ENCODE measurements around the gene PLXND1. TPM values are rescaled to one million over a fixed set of nuclear protein-coding genes. Genes with fewer than 3 reads are reported as not detected.
A peak's percentile ranks its signal among the peaks of the same experiment; 100 is the strongest.
"Not testable (repeated sequence)": the region's sequence is repeated elsewhere in the genome, so short reads cannot be mapped to it uniquely, and the experiment has no call there.

PLXND1 gene
- total and polyA plus RNA-seq, 9 donors = 91.2 to 175 (median 141) TPM

GRCh38 chr3:129554356-129555152 is 51.9 kb downstream of the PLXND1 start:
- Histone ChIP-seq H3K27me3 (ENCODE audit: control insufficient read depth, insufficient read depth, low read length) (peaks cover 3% of the 10 kb centered on the region), H3K9me3 (replicated peaks; ENCODE audit: control insufficient read depth, low read depth, low read length) (no peaks in the 10 kb centered on the region), H3K27ac (ENCODE audit: low read length) (peak overlapping the region; percentile 62), H3K4me3 (ENCODE audit: low read length) (no peak overlapping the region), H3K36me3 (ENCODE audit: control insufficient read depth, insufficient read depth, low read length) (peaks cover 27% of the 10 kb centered on the region), H3K4me1 (ENCODE audit: control insufficient read depth, insufficient read depth, low read length) (peaks cover 63% of the 10 kb centered on the region)
- WGBS (ENCODE audit: insufficient coverage) = 33% methylated on average over 13 of the region's 13 CpGs
- peak; percentile 54 for DNase-seq

GRCh38 chr3:129553719-129554118 is 52.8 kb downstream of the PLXND1 start:
- Histone ChIP-seq H3K4me1 (ENCODE audit: control insufficient read depth, insufficient read depth, low read length) (peaks cover 55% of the 10 kb centered on the region), H3K27ac (ENCODE audit: low read length) (no peak overlapping the region)

GRCh38 chr3:129553171-129553570 is 53.3 kb downstream of the PLXND1 start:
- no peak for DNase-seq
- H3K4me3 ChIP-seq (ENCODE audit: low read length) = no peak overlapping the region
- H3K27me3 ChIP-seq (ENCODE audit: control insufficient read depth, insufficient read depth, low read length) = peaks cover 3% of the 10 kb centered on the region
- WGBS (ENCODE audit: insufficient coverage) = 73% methylated on average over 2 of the region's 6 CpGs
- peaks cover 16% of the 10 kb centered on the region for H3K36me3 ChIP-seq (ENCODE audit: control insufficient read depth, insufficient read depth, low read length)
- H3K27ac ChIP-seq (ENCODE audit: low read length) = no peak overlapping the region
- peaks cover 50% of the 10 kb centered on the region for H3K4me1 ChIP-seq (ENCODE audit: control insufficient read depth, insufficient read depth, low read length)
- H3K9me3 ChIP-seq (replicated peaks; ENCODE audit: control insufficient read depth, low read depth, low read length) = no peaks in the 10 kb centered on the region

More at GRCh38 chr3:129553719-129554118, 52.8 kb downstream of the PLXND1 start:
- DNase-seq = no peak
- Histone ChIP-seq H3K36me3 (ENCODE audit: control insufficient read depth, insufficient read depth, low read length) (peaks cover 19% of the 10 kb centered on the region), H3K9me3 (replicated peaks; ENCODE audit: control insufficient read depth, low read depth, low read length) (no peaks in the 10 kb centered on the region), H3K27me3 (ENCODE audit: control insufficient read depth, insufficient read depth, low read length) (peaks cover 3% of the 10 kb centered on the region), H3K4me3 (ENCODE audit: low read length) (no peak overlapping the region)
- WGBS (ENCODE audit: insufficient coverage) = 45% methylated on average over 10 of the region's 15 CpGs

- no peaks in the 10 kb centered on the region for H3K9me3 ChIP-seq (replicated peaks; ENCODE audit: control insufficient read depth, low read depth, low read length)
- peaks cover 9% of the 10 kb centered on the region for H3K36me3 ChIP-seq (ENCODE audit: control insufficient read depth, insufficient read depth, low read length)
- no peak for DNase-seq
- 71% methylated on average over 7 of the region's 10 CpGs for WGBS (ENCODE audit: insufficient coverage)
- H3K4me3 ChIP-seq (ENCODE audit: low read length) = no peak overlapping the region
- H3K27me3 ChIP-seq (ENCODE audit: control insufficient read depth, insufficient read depth, low read length) = peaks cover 3% of the 10 kb centered on the region
- no peak overlapping the region for H3K27ac ChIP-seq (ENCODE audit: low read length)
- H3K4me1 ChIP-seq (ENCODE audit: control insufficient read depth, insufficient read depth, low read length) = peaks cover 43% of the 10 kb centered on the region
Observed at GRCh38 chr3:129552287-129553050, 54.0 kb downstream of the PLXND1 start.

- peaks cover 3% of the 10 kb centered on the region for H3K27me3 ChIP-seq (ENCODE audit: control insufficient read depth, insufficient read depth, low read length)
- no peak overlapping the region for H3K27ac ChIP-seq (ENCODE audit: low read length)
- WGBS (ENCODE audit: insufficient coverage) = no CpG with 5 or more reads among the region's 3 CpGs
- no peaks in the 10 kb centered on the region for H3K36me3 ChIP-seq (ENCODE audit: control insufficient read depth, insufficient read depth, low read length)
- H3K4me3 ChIP-seq (ENCODE audit: low read length) = no peak overlapping the region
- no peak for DNase-seq
- H3K4me1 ChIP-seq (ENCODE audit: control insufficient read depth, insufficient read depth, low read length) = peaks cover 16% of the 10 kb centered on the region
- H3K9me3 ChIP-seq (replicated peaks; ENCODE audit: control insufficient read depth, low read depth, low read length) = no peaks in the 10 kb centered on the region
Observed at GRCh38 chr3:129549805-129550204, 56.7 kb downstream of the PLXND1 start.

- Histone ChIP-seq H3K36me3 (ENCODE audit: control insufficient read depth, insufficient read depth, low read length) (no peaks in the 10 kb centered on the region), H3K4me1 (ENCODE audit: control insufficient read depth, insufficient read depth, low read length) (peaks cover 10% of the 10 kb centered on the region), H3K9me3 (replicated peaks; ENCODE audit: control insufficient read depth, low read depth, low read length) (no peaks in the 10 kb centered on the region), H3K27ac (ENCODE audit: low read length) (no peak overlapping the region), H3K27me3 (ENCODE audit: control insufficient read depth, insufficient read depth, low read length) (peaks cover 3% of the 10 kb centered on the region), H3K4me3 (ENCODE audit: low read length) (no peak overlapping the region)
- no peak for DNase-seq
- 90% methylated on average over 18 of the region's 18 CpGs for WGBS (ENCODE audit: insufficient coverage)
Observed at GRCh38 chr3:129549006-129549800, 57.3 kb downstream of the PLXND1 start.

- no peak overlapping the region for H3K4me3 ChIP-seq (ENCODE audit: low read length)
- no peak for DNase-seq
- WGBS (ENCODE audit: insufficient coverage) = 74% methylated on average over 15 of the region's 19 CpGs
- no peaks in the 10 kb centered on the region for H3K9me3 ChIP-seq (replicated peaks; ENCODE audit: control insufficient read depth, low read depth, low read length)
- peaks cover 9% of the 10 kb centered on the region for H3K4me1 ChIP-seq (ENCODE audit: control insufficient read depth, insufficient read depth, low read length)
- H3K27ac ChIP-seq (ENCODE audit: low read length) = no peak overlapping the region
- H3K36me3 ChIP-seq (ENCODE audit: control insufficient read depth, insufficient read depth, low read length) = no peaks in the 10 kb centered on the region
- H3K27me3 ChIP-seq (ENCODE audit: control insufficient read depth, insufficient read depth, low read length) = peaks cover 3% of the 10 kb centered on the region
Observed at GRCh38 chr3:129548104-129548965, 58.1 kb downstream of the PLXND1 start.

GRCh38 chr3:129547241-129547640 is 59.2 kb downstream of the PLXND1 start:
- Histone ChIP-seq H3K36me3 (ENCODE audit: control insufficient read depth, insufficient read depth, low read length) (no peaks in the 10 kb centered on the region), H3K4me3 (ENCODE audit: low read length) (no peak overlapping the region), H3K27me3 (ENCODE audit: control insufficient read depth, insufficient read depth, low read length) (no peaks in the 10 kb centered on the region), H3K27ac (ENCODE audit: low read length) (no peak overlapping the region), H3K9me3 (replicated peaks; ENCODE audit: control insufficient read depth, low read depth, low read length) (no peaks in the 10 kb centered on the region), H3K4me1 (ENCODE audit: control insufficient read depth, insufficient read depth, low read length) (peaks cover 4% of the 10 kb centered on the region)
- DNase-seq = no peak
- WGBS (ENCODE audit: insufficient coverage) = 87% methylated on average over 22 of the region's 24 CpGs

GRCh38 chr3:129545951-129546350 is 60.5 kb downstream of the PLXND1 start:
- no CpG with 5 or more reads among the region's 3 CpGs for WGBS (ENCODE audit: insufficient coverage)
- not testable (repeated sequence) for DNase-seq; H3K36me3 ChIP-seq (ENCODE audit: control insufficient read depth, insufficient read depth, low read length); H3K9me3 ChIP-seq (replicated peaks; ENCODE audit: control insufficient read depth, low read depth, low read length); H3K27ac ChIP-seq (ENCODE audit: low read length); H3K4me3 ChIP-seq (ENCODE audit: low read length); H3K4me1 ChIP-seq (ENCODE audit: control insufficient read depth, insufficient read depth, low read length); H3K27me3 ChIP-seq (ENCODE audit: control insufficient read depth, insufficient read depth, low read length)

Data from muscle of leg (tissue), 11 donors.